IMR-90 (cell line): ENCODE measurements around the gene PLD1.

ENCODE experiments used
- CEBPB ChIP-seq: IDR thresholded peaks from 2 replicates; pipeline ENCODE4 v1.6.1; 2012; ENCODE audit warnings: low read depth, low read length, improper control_type of control experiment
- CHD1 ChIP-seq: IDR thresholded peaks from 2 replicates; pipeline ENCODE4 v1.6.1; 2012; ENCODE audit warnings: low read depth, low read length, improper control_type of control experiment
- CTCF ChIP-seq: conservative IDR thresholded peaks from 2 replicates; pipeline ENCODE4 v1.5.1; 2012; ENCODE audit warnings: mild to moderate bottlenecking, low read depth, low read length, improper control_type of control experiment
- MAFK ChIP-seq: IDR thresholded peaks from 2 replicates; pipeline ENCODE4 v1.6.1; 2012; ENCODE audit warnings: low read depth, low read length, improper control_type of control experiment
- POLR2A ChIP-seq: IDR thresholded peaks from 2 replicates; pipeline ENCODE4 v1.6.1; 2012; ENCODE audit warnings: mild to moderate bottlenecking, low read depth, low read length
- SMC3 ChIP-seq: fragments of 150-350 bp; IDR thresholded peaks from 2 replicates; pipeline ENCODE4 v1.6.1; 2016; ENCODE audit warnings: low read depth, mild to moderate bottlenecking, antibody characterized with exemption, low read length, moderate library complexity

DNA sequence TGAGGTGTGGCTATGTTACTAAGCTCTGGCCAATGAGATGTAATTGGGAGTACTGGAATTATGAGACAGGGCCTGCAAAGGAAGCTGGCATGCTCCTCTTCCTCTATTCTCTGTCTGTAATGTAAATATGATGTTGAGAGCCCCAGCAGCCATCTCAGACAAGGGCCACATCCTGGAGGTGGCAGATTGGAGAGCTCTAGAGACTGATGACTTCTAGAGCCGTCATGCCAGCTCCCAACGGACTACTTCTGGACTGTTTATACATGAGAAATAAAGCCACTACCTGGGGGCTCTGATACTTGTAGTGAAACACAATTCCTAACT, 19.7 kb downstream of the PLD1 start:
- TF ChIP-seq POLR2A (no peak), CTCF (no peak), MAFK (no peak), CHD1 (no peak), CEBPB (no peak), SMC3 (no peak)
